H9 (cell line): ENCODE data around the gene ARVCF. TPM values are rescaled to one million over a fixed set of nuclear protein-coding genes. Genes with fewer than 3 reads are reported as not detected.

ENCODE experiments used
- DNase-seq: peaks from one replicate; pipeline ENCODE4 v3.0.0-alpha.2; 2017
- H2AFZ ChIP-seq: one replicate; pipeline ENCODE4 v1.6.1; 2013; ENCODE audit warnings: mild to moderate bottlenecking, low read length, control low read depth, moderate library complexity
- H2AK5ac ChIP-seq: 2 replicates; pipeline ENCODE4 v1.6.1; 2013; ENCODE audit warnings: low read length, control low read depth, mixed read lengths; ENCODE audit not compliant: insufficient read length
- H2BK120ac ChIP-seq: one replicate; pipeline ENCODE4 v1.6.1; 2013; ENCODE audit warnings: low read depth, mild to moderate bottlenecking, low read length, control low read depth, inconsistent platforms; ENCODE audit not compliant: poor library complexity, severe bottlenecking
- H2BK12ac ChIP-seq: 2 replicates; pipeline ENCODE4 v1.6.1; 2013; ENCODE audit warnings: low read length, control low read depth, mixed read lengths, low read depth; ENCODE audit not compliant: insufficient read length
- H2BK15ac ChIP-seq: 2 replicates; pipeline ENCODE4 v1.6.1; 2013; ENCODE audit warnings: low read depth, low read length, control low read depth
- H2BK20ac ChIP-seq: one replicate; pipeline ENCODE4 v1.6.1; 2013; ENCODE audit warnings: low read depth, mild to moderate bottlenecking, low read length, control low read depth, inconsistent platforms; ENCODE audit not compliant: poor library complexity, severe bottlenecking
- H2BK5ac ChIP-seq: 2 replicates; pipeline ENCODE4 v1.6.1; 2013; ENCODE audit warnings: low read length, control low read depth, mixed read lengths; ENCODE audit not compliant: insufficient read length
- H3K14ac ChIP-seq: 2 replicates; pipeline ENCODE4 v1.6.1; 2013; ENCODE audit warnings: low read length, control low read depth; ENCODE audit not compliant: insufficient read depth
- H3K18ac ChIP-seq: 2 replicates; pipeline ENCODE4 v1.6.1; 2013; ENCODE audit warnings: low read depth, mild to moderate bottlenecking, mixed read lengths, low read length, control low read depth; ENCODE audit not compliant: insufficient read length
- H3K23ac ChIP-seq: 2 replicates; pipeline ENCODE4 v1.6.1; 2013; ENCODE audit warnings: low read length, control low read depth, mixed read lengths, low read depth; ENCODE audit not compliant: insufficient read length
- H3K23me2 ChIP-seq: 2 replicates; pipeline ENCODE4 v1.6.1; 2013; ENCODE audit warnings: low read depth, mild to moderate bottlenecking, mixed read lengths, low read length, control low read depth; ENCODE audit not compliant: insufficient read length, poor library complexity, severe bottlenecking
- H3K27ac ChIP-seq: 2 replicates; pipeline ENCODE4 v1.5.1; 2013; ENCODE audit warnings: low read length, control low read depth, mixed read lengths, low read depth; ENCODE audit not compliant: insufficient read length
- H3K27me3 ChIP-seq: 2 replicates; pipeline ENCODE4 v1.6.1; 2013; ENCODE audit warnings: low read length, control low read depth, inconsistent platforms; ENCODE audit not compliant: insufficient read depth
- H3K4ac ChIP-seq: 2 replicates; pipeline ENCODE4 v1.6.1; 2013; ENCODE audit warnings: low read depth, mild to moderate bottlenecking, control low read depth, inconsistent platforms, low read length, moderate library complexity
- H3K4me1 ChIP-seq: 2 replicates; pipeline ENCODE4 v1.6.1; 2013; ENCODE audit warnings: low read length, control low read depth, inconsistent platforms; ENCODE audit not compliant: insufficient read depth
- H3K4me2 ChIP-seq: 2 replicates; pipeline ENCODE4 v1.6.1; 2013; ENCODE audit warnings: low read length, control low read depth, mixed read lengths; ENCODE audit not compliant: insufficient read length, insufficient read depth
- H3K56ac ChIP-seq: 2 replicates; pipeline ENCODE4 v1.6.1; 2013; ENCODE audit warnings: low read depth, mild to moderate bottlenecking, mixed read lengths, low read length, control low read depth; ENCODE audit not compliant: insufficient read length
- H3K79me1 ChIP-seq: 2 replicates; pipeline ENCODE4 v1.6.1; 2013; ENCODE audit warnings: low read depth, mild to moderate bottlenecking, moderate library complexity, low read length, control low read depth, inconsistent platforms; ENCODE audit not compliant: insufficient read depth, poor library complexity, severe bottlenecking
- H3K79me2 ChIP-seq: 2 replicates; pipeline ENCODE4 v1.6.1; 2013; ENCODE audit warnings: low read length, control low read depth, inconsistent platforms; ENCODE audit not compliant: insufficient read depth
- H3K9ac ChIP-seq: 2 replicates; pipeline ENCODE4 v1.6.1; 2013; ENCODE audit warnings: low read length, control low read depth, mixed read lengths; ENCODE audit not compliant: insufficient read length; ENCODE audit errors: extremely low read depth
- H3K9me3 ChIP-seq: one replicate; pipeline ENCODE4 v1.6.1; 2013; ENCODE audit warnings: low read depth, low read length, inconsistent platforms; ENCODE audit not compliant: control insufficient read depth
- H3T11ph ChIP-seq: one replicate; pipeline ENCODE4 v1.6.1; 2013; ENCODE audit warnings: mild to moderate bottlenecking, low read length, control low read depth, inconsistent platforms
- H4K20me1 ChIP-seq: one replicate; pipeline ENCODE4 v1.6.1; 2013; ENCODE audit not compliant: control insufficient read depth, insufficient read length, insufficient read depth
- H4K5ac ChIP-seq: 2 replicates; pipeline ENCODE4 v1.6.1; 2013; ENCODE audit warnings: low read depth, mild to moderate bottlenecking, mixed read lengths, low read length, control low read depth; ENCODE audit not compliant: insufficient read length
- H4K8ac ChIP-seq: replicated peaks from 2 replicates; pipeline ENCODE4 v1.6.1; 2013; ENCODE audit warnings: low read length, control low read depth, mixed read lengths, low read depth; ENCODE audit not compliant: insufficient read length
- H4K91ac ChIP-seq: 2 replicates; pipeline ENCODE4 v1.6.1; 2013; ENCODE audit warnings: low read depth, mild to moderate bottlenecking, moderate library complexity, mixed read lengths, low read length, control low read depth; ENCODE audit not compliant: insufficient read length
- H3K27ac Mint-ChIP-seq, 3 experiments: 2 replicates in 2 of 3; 3 replicates in 1 of 3; pipeline ENCODE4 v1.8.0; 2020 to 2021; ENCODE audit warnings: mixed read lengths in 3 of 3, mild to moderate bottlenecking in 1 of 3, moderate library complexity in 1 of 3
- H3K27me3 Mint-ChIP-seq: 2 replicates; pipeline ENCODE4 v1.8.0; 2021; ENCODE audit warnings: low read depth, mild to moderate bottlenecking, moderate library complexity, mixed read lengths
- H3K36me3 Mint-ChIP-seq, 3 experiments: 2 replicates in 2 of 3; 3 replicates in 1 of 3; pipeline ENCODE4 v1.8.0; 2020 to 2021; ENCODE audit warnings: low read depth in 3 of 3, mixed read lengths in 3 of 3; ENCODE audit not compliant: insufficient read depth in 1 of 3
- H3K4me1 Mint-ChIP-seq, 2 experiments: 2 replicates each; pipeline ENCODE4 v1.8.0; 2020; ENCODE audit warnings: mixed read lengths in 2 of 2
- H3K4me3 Mint-ChIP-seq, 2 experiments: 2 replicates in 1 of 2; 3 replicates in 1 of 2; pipeline ENCODE4 v1.8.0; 2020 to 2021; ENCODE audit warnings: mild to moderate bottlenecking in 2 of 2, mixed read lengths in 2 of 2, moderate library complexity in 1 of 2
- H3K9me3 Mint-ChIP-seq, 2 experiments: 2 replicates in 1 of 2; 3 replicates in 1 of 2; pipeline ENCODE4 v1.8.0; 2020; ENCODE audit warnings: mild to moderate bottlenecking in 2 of 2, mixed read lengths in 2 of 2, moderate library complexity in 1 of 2
- CTCF ChIP-seq: fragments of 200-600 bp; sonication (generic); conservative IDR thresholded peaks from 3 replicates; pipeline ENCODE4 v1.8.0; 2021; ENCODE audit warnings: antibody characterized with exemption, mild to moderate bottlenecking
- WGBS: extraction: QIAGEN DNeasy Blood & Tissue Kit; methylation state at CpG from one replicate; pipeline ENCODE4 v1.1.7; 2013; ENCODE audit warnings: missing lambda C conversion rate, low lambda C conversion rate, mixed read lengths; ENCODE audit not compliant: insufficient read length; ENCODE audit errors: extremely low coverage; 5-methylcytosine and 5-hydroxymethylcytosine counted together
- total RNA-seq: library from RNA; stranded (reverse); gene quantifications from 2 replicates; pipeline ENCODE4 v1.2.1, GENCODE V29; 2021

ARVCF gene
- total RNA-seq, 1 experiment from 2014 or later = 40.7 TPM

GRCh38 chr22:19929586-19930550 is 86.8 kb downstream of the ARVCF start:
- TF ChIP-seq CTCF = no peak
- H3K79me1 ChIP-seq = no peaks in the 10 kb centered on the region
- H2BK5ac ChIP-seq = no peak overlapping the region
- no CpG with 5 or more reads among the region's 21 CpGs for WGBS
- no peaks in the 10 kb centered on the region; the same call in 1 of the 2 replicates for H3K27me3 ChIP-seq
- no peak overlapping the region for H3K4ac ChIP-seq
- H3K14ac ChIP-seq = no peak overlapping the region
- H3K9me3 ChIP-seq = no peaks in the 10 kb centered on the region
- H3K9ac ChIP-seq = no peak overlapping the region
- no peak overlapping the region for H2BK120ac ChIP-seq
- no peak overlapping the region for H2BK20ac ChIP-seq
- H3K23ac ChIP-seq = no peak overlapping the region
- H2BK15ac ChIP-seq = no peak overlapping the region
- Mint-ChIP-seq H3K9me3 (no peaks in the 10 kb centered on the region), H3K27me3 (peaks cover 2% of the 10 kb centered on the region; the same call in 1 of the 2 replicates), H3K36me3 (peaks cover 0 to 3% (median 0%) of the 10 kb centered on the region in 3 experiments; a peak in 1 of 7 replicates), H3K4me1 (no peaks in the 10 kb centered on the region), H3K4me3 (no peak overlapping the region), H3K27ac (peak overlapping the region in 1 of 3 experiments; percentile 22; a peak in 4 of 7 replicates)
- H3K27ac ChIP-seq = no peak overlapping the region
- peaks cover 3% of the 10 kb centered on the region for H4K20me1 ChIP-seq
- H3T11ph ChIP-seq = no peak overlapping the region
- no peaks in the 10 kb centered on the region for H3K4me1 ChIP-seq
- H2AK5ac ChIP-seq = no peak overlapping the region
- no peak overlapping the region for H3K18ac ChIP-seq
- no peak overlapping the region for H4K5ac ChIP-seq
- H3K79me2 ChIP-seq = no peaks in the 10 kb centered on the region
- DNase-seq = no peak
- no peak overlapping the region for H4K8ac ChIP-seq
- no peak overlapping the region for H4K91ac ChIP-seq
- H2BK12ac ChIP-seq = no peak overlapping the region
- H3K56ac ChIP-seq = no peak overlapping the region
- H2AFZ ChIP-seq = no peak overlapping the region
- no peak overlapping the region for H3K4me2 ChIP-seq
- no peaks in the 10 kb centered on the region for H3K23me2 ChIP-seq
